Osteoblast (primary cell): ENCODE measurements around the gene STK32C. TPM values are rescaled to one million over a fixed set of nuclear protein-coding genes. Genes with fewer than 3 reads are reported as not detected.

Experiments
- DNase-seq: peaks from one replicate; pipeline ENCODE4 v3.0.0; 2011; ENCODE audit warnings: low spot score, mixed read lengths; ENCODE audit not compliant: insufficient read length; ENCODE audit errors: missing footprints
- H2AFZ ChIP-seq: 2 replicates; pipeline ENCODE4 v1.6.0; 2011; ENCODE audit warnings: mild to moderate bottlenecking, low read length
- H3K27ac ChIP-seq: 2 replicates; pipeline ENCODE4 v1.5.1; 2011; ENCODE audit warnings: mild to moderate bottlenecking, low read depth, low read length, moderate library complexity
- H3K27me3 ChIP-seq: 2 replicates; pipeline ENCODE4 v1.6.0; 2012; ENCODE audit warnings: mild to moderate bottlenecking, control low read depth, inconsistent platforms, low read length, moderate library complexity; ENCODE audit not compliant: insufficient read depth
- H3K36me3 ChIP-seq: 2 replicates; pipeline ENCODE4 v1.5.1; 2011; ENCODE audit warnings: mild to moderate bottlenecking, low read length, control low read depth, moderate library complexity; ENCODE audit not compliant: insufficient read depth
- H3K4me1 ChIP-seq: 2 replicates; pipeline ENCODE4 v1.5.1; 2011; ENCODE audit warnings: mild to moderate bottlenecking, low read length, control low read depth, moderate library complexity; ENCODE audit not compliant: insufficient read depth
- H3K4me2 ChIP-seq: 2 replicates; pipeline ENCODE4 v1.6.0; 2011; ENCODE audit warnings: mild to moderate bottlenecking, low read length; ENCODE audit not compliant: insufficient read depth
- H3K4me3 ChIP-seq: fragments of 200-600 bp; sonication (generic); 3 replicates; pipeline ENCODE4 v1.5.1; 2012; ENCODE audit warnings: mild to moderate bottlenecking, low read length, inconsistent platforms; ENCODE audit not compliant: insufficient read depth
- H3K79me2 ChIP-seq: 2 replicates; pipeline ENCODE4 v1.6.0; 2012; ENCODE audit warnings: mild to moderate bottlenecking, low read length, control low read depth, inconsistent platforms; ENCODE audit not compliant: insufficient read depth
- H3K9me3 ChIP-seq: 2 replicates; pipeline ENCODE4 v1.5.1; 2011; ENCODE audit warnings: low read depth, low read length, control low read depth
- H4K20me1 ChIP-seq: 2 replicates; pipeline ENCODE4 v1.6.0; 2012; ENCODE audit warnings: mild to moderate bottlenecking, low read length, control low read depth; ENCODE audit not compliant: insufficient read depth
- total RNA-seq: library from RNA; depleted of rRNA; stranded (reverse); fragments of >200 nt; gene quantifications from 2 replicates; pipeline ENCODE4 v1.2.3, GENCODE V29; 2012
- TF ChIP-seq, protein P1 (sequence below): IDR thresholded peaks from 2 replicates; pipeline ENCODE4 v1.5.1; 2011; ENCODE audit warnings: mild to moderate bottlenecking, low read depth, low read length, moderate library complexity; ENCODE audit errors: extremely low read depth

The STK32C gene
- total RNA-seq, 1 donor = 14.5 TPM

- Histone ChIP-seq H3K36me3 (no peaks in the 10 kb centered on the region), H4K20me1 (no peaks in the 10 kb centered on the region), H3K9me3 (no peaks in the 10 kb centered on the region), H2AFZ (no peak overlapping the region), H3K4me1 (no peaks in the 10 kb centered on the region), H3K79me2 (no peaks in the 10 kb centered on the region), H3K4me3 (no peak overlapping the region), H3K27me3 (no peaks in the 10 kb centered on the region), H3K27ac (no peak overlapping the region), H3K4me2 (no peak overlapping the region)
- TF ChIP-seq, protein P1, sequence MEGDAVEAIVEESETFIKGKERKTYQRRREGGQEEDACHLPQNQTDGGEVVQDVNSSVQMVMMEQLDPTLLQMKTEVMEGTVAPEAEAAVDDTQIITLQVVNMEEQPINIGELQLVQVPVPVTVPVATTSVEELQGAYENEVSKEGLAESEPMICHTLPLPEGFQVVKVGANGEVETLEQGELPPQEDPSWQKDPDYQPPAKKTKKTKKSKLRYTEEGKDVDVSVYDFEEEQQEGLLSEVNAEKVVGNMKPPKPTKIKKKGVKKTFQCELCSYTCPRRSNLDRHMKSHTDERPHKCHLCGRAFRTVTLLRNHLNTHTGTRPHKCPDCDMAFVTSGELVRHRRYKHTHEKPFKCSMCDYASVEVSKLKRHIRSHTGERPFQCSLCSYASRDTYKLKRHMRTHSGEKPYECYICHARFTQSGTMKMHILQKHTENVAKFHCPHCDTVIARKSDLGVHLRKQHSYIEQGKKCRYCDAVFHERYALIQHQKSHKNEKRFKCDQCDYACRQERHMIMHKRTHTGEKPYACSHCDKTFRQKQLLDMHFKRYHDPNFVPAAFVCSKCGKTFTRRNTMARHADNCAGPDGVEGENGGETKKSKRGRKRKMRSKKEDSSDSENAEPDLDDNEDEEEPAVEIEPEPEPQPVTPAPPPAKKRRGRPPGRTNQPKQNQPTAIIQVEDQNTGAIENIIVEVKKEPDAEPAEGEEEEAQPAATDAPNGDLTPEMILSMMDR = no peak
- DNase-seq = peak; percentile 54
These were observed 36.1 kb downstream of the STK32C start for GRCh38 chr10:132271458-132272230.

DNA sequence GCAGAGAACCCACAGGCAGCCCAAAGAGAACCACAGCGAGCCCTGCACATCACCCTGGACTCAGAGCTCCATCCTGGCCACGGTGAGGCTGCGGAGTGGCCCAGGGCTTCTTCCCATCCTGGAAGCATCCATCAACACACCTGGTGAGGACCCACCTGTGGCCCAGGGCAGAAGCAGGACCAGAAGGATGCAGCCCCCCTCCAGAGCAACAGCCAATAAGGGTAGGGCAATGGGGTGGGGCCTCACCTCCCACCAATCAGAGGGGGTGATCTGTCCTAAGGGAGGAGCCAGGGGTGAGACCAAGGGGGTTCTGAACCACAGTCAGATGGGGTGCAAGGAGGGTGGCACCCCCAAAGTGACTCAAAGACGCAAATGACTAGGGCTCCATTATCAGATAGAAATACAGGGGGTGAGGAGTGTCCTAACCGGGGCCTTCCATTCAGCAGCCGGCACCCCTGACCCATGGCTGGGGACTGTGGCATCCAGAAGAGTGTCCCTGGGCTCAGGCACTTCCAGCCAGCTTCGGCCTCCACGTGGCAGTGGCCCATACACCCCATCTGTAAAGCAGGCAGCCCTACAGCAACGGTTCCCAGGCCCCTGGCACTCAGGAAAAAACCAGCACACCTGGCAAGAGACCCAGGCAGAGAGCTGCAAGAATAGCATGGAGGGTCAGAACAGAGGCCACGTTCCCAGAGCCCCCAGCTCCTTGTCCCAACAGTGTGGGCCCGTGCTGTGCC is 36.9 kb downstream of the STK32C start:
- no peak overlapping the region for H2AFZ ChIP-seq
- no peak overlapping the region for H3K27ac ChIP-seq
- no peak overlapping the region for H3K4me2 ChIP-seq
- H3K4me1 ChIP-seq = peaks cover 4% of the 10 kb centered on the region
- H3K27me3 ChIP-seq = no peaks in the 10 kb centered on the region
- no peaks in the 10 kb centered on the region for H3K36me3 ChIP-seq
- DNase-seq = peak; percentile 83
- no peaks in the 10 kb centered on the region for H3K79me2 ChIP-seq
- H4K20me1 ChIP-seq = no peaks in the 10 kb centered on the region
- H3K9me3 ChIP-seq = no peaks in the 10 kb centered on the region
- TF ChIP-seq, protein P1 = no peak
- H3K4me3 ChIP-seq = no peak overlapping the region

DNA sequence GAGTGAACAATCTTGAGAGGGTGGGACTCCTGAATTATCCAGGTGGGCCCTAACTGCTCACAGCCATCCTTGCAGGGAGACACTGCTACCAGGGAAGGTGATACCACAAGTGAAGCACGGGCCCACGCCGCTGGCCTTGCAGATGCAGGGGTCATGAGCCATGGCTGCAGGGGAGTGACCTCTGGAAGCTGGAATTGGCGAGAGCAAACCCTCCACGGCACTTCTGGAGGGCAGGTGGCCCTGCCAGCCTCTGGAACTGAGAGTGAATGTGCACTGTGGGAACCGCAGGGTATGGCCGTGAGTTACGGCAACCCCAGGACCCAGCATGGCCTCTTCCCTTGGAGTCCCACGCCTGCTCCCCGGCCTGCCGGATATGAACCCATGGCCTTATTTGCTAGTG is 37.5 kb downstream of the STK32C start:
- Histone ChIP-seq H3K4me3 (no peak overlapping the region), H3K36me3 (no peaks in the 10 kb centered on the region), H3K27me3 (no peaks in the 10 kb centered on the region), H3K4me1 (peaks cover 4% of the 10 kb centered on the region), H2AFZ (no peak overlapping the region), H4K20me1 (no peaks in the 10 kb centered on the region), H3K9me3 (no peaks in the 10 kb centered on the region), H3K27ac (no peak overlapping the region), H3K79me2 (no peaks in the 10 kb centered on the region), H3K4me2 (no peak overlapping the region)
- DNase-seq = peak; percentile 17
- TF ChIP-seq, protein P1 = no peak
